Activated T-cell treated with anti-CD3 and anti-CD28 coated beads for 24 hours (primary cell): ENCODE data around the gene NFKBIZ.
A peak's percentile ranks its signal among the peaks of the same experiment; 100 is the strongest.

Source experiments
- DNase-seq: peaks from one replicate; pipeline ENCODE4 v3.0.0-alpha.2; 2020; ENCODE audit warnings: low read depth

Gene NFKBIZ

DNA sequence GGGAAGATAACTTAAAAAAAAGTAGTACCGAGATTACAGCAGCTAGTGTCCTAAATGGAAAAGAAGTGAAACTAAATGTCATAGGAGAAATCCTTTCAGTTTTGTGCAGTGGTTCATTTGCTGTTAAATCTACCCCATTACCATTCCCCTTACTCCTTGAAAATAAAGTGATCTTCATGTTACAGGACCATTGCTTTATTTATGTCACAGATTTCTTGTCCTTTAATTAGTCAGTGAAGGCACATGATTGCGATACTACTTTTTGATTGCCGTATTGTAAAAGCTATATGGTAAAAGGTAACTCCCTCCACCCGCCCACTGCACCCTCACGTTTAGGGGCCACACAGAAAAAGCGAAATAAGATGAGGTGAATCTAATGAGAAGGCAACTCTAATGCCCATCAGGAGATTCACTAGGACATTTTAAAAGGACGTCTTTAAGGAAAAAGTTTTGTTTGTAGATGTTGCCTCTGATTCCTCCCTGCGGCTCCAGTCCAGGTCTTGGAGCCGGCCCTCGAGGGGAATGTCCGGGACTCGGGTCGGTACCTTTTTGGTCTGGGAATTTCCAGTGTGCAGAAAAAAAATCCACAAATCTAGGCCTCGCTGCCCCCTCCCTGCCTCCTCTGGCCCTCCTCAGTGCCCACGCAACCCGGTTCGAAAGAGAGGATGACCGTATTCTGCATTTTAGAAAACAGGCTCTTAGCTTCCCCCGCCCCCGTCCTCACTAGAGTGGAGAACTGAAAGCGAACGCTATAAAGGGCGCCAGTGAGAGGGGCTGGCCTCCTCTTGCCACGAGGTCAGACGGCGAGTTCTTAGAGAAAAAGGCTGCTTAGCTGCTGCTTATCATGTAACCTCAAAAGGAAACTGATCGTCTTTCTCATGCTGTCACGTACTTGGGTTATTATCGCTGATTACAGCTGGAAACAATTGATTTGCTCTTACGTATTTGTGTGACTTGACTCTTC is 21.8 kb upstream of the NFKBIZ start:
- peak; percentile 81 for DNase-seq

DNA sequence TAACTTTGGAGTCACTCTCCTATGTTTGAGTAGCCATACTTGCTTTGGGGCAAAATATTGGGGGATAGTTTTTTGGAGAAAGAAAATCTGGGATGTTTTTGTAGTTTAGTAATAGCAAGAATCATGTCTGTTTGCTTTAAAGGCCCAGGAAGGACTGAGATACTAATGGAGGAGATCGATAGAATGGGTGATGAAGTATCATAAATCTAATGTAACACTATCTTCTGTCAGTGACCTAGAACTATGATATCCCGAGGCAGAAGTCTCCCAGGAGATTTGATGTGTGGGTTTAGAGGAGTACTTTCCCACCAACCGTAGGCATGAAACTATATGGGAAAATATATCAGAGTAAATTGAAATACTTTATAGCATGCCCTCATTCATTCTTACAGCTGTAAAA is 21.0 kb upstream of the NFKBIZ start:
- no peak for DNase-seq

DNA sequence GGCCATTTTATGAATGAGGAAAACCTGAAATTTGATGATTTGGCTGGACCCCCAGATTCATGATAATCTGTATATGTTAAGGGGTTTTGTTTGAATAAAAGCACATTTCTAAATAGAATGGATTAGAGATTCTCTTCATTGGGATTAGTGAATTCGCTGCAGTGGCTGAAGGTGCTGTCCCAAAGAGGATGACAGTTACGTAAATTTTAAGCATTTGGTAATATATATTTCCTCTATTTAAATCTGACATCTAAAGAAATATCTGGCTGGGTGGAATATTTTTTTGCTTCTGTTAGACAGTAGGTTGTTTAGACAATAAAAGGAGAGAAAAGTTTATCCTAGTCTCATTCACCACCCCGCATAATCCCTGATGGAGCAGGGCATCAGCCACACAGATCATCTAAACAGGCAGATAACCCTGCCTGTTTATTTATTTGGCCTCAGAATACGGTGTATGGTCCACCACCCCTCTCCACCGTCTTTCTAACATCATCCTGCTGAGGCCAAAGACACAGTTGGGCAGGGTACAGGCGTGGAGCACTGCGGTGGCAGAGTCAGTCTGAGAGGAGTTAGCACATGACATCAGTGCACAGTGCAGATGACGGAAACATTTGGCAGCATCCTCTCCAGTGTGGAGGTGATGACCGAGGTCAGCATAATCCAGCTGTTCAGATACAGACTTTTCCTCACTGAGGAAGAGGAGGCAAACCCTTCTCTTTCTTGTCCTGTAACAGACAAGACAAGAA is 20.4 kb upstream of the NFKBIZ start:
- peak; percentile 32 for DNase-seq

DNA sequence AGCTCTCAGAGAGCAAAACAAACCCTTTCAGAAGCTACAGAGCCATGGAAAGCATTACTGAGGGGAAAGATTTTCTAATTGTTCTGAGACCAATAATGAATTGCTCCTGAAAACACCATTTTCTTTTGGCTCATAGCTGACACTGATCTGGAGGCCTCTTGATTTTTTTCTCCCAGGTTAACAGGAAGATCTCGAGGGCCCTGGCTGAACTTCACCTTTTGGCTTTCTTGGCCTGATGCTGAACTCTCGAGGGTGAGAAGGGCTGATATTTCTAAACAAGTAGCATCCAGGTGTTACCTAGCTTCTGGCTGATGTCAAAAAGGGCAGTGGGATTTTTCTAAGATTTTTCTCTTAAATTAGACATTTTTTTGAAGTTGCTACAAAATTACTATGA is 19.9 kb upstream of the NFKBIZ start:
- DNase-seq, result no peak

DNA sequence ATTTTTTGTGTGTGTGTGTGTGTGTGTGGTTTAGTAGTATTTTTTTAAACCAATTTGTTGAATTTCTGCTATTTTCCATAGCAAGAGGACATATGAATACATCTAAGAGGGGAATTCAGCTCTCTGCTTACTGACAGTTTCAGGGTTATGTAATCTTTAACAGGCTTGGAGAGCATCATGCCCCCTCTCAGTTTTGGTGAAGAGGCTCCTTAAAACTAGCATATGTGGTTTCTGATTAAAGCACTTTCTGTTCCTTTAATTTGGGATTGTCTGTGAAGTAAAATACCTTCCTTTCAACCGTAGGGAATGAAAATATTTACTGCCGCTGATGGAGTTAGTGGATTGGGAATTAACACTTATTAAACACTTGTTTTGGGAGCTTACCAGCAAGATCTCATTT is 19.4 kb upstream of the NFKBIZ start:
- no peak for DNase-seq

DNA sequence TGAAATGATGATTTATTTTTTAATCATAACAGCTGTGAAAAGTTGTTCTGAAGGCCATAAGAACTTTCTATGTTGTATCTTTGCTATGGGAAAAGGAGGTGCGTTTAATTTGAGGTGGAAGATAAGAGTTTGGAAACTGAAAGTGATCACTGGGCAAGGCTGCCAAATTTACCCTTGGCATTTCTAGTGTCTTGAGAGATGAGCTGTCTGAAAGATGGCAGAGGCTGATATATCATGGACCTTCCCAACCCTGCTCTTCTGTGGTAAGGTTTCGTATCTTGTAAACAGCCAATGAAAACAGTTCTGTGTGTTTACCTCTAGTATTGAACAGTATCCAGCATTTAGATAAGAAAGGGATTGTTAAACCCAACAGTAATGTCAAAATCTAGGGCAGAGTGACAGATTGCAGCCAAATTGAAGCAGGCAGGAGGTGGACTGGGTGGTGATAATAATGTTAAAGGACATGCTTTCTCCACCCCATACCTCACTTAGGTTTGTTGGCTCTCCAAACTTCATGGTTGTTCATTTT is 15.8 kb upstream of the NFKBIZ start:
- DNase-seq, result no peak

DNA sequence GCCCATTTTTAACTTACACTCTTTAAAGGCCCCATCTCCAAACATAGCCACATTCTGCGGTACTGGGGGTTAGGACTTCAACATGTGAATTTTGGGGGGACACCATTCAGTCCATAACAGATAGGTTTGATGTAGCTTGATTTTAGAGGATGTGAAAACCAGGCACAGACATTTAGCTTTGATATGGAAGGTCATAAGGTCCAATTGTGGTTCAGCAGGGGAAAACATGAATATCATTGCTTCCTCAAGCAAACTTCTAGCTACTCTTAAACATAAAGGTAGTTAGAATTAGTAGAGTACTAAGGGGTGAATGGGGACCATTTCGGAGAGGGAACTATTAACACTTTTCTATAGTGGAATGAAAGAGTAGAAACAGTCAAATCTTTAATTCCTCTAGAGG is 13.6 kb upstream of the NFKBIZ start:
- DNase-seq, result no peak

DNA sequence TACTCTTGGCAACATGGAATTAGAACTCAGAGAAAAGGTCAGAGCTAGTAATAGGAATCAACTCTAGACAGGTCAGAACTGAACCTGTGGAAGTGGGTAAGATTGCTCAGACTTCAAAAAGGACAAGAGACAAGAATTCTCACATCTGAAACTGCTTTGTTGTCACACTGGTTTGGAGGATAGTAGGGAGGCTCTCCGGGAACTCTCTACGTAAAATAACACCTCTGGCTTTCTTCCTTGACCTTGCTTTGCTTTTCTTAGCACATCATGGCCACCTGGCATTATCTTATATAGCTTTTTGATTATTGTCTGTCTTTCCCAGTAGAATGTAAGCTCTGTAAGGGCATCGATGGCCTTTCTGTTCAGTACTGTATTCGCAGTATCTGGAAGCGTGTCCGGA is 13.2 kb upstream of the NFKBIZ start:
- DNase-seq, result no peak

DNA sequence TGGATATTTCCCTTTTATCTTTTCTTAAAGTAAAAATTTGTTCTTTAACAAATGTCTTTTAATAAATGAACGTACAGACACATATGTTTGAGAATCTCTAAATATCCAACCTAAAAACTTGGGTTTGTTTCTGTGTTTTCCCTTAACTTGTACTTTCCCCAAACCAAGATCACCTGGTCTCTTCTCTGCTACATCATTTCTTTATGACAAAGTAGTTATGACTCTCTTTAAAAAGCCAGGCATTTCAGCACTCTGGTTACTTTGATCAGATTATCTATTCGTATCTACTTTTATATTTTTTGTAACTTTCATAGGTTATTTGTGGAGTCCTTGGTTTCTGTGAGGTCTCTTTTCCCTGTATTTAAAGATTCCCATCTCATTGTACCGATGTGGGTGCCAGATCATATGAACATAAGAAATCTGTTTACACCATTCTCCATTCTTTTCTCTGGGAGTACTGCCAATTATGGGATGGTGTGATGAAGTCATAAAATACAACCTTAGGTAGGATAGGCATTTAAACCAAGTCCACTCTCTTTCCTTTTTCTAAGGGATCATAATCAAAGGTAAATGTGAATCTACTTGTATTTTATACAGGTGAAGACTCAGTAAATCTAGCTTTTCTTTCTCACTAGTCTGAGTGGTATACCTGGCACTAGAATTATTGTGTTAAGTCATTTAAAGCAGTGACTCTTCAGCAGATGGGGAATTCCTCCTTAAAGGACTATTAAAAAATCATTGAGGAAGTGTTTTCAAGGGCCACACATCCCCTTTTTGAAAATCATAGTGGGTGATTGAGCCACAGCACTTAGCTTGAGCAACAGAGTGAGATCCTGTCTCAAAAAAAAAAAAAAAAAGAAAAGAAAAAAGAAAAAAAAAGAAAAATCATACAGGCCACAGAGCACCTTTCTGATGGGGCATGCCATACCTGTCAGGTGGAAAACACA is 12.4 kb upstream of the NFKBIZ start:
- no peak for DNase-seq

DNA sequence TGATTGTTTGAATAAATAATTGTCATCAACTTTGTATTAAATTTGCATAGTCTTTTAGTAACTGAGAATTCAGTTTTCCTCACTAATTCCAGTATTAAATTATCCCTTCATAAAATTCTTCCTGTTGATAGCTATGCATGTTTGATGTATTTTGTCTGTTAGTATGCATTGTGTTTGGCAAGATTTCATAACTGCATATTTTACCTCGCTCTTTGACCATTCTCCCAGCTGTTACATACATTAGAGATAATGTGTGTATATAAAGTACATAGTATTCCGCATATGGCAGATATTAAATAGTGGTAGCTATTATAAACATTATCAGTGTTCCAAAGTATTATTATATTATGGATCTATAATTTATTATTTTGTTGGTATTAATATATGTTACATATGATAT is 10.6 kb upstream of the NFKBIZ start:
- no peak for DNase-seq

DNA sequence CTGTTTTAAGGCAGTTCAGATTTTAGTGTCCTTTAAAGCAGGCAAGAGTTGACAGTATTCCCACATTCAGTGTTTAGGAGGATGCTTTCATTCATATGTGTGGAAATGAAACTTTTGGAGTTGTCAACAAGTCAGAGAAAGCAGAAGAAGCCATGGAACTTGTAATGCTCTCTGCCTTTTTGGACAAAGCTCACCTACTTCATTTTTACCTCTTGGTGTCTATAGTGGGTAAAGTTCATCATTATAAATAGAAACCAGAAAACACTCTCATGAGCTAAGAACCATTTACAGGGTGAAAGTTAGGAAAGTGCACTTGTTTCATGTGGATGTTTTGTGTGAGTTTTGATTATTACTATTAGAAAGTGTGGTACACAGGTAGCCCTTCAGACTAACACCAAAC is 9.2 kb upstream of the NFKBIZ start:
- DNase-seq, result no peak

DNA sequence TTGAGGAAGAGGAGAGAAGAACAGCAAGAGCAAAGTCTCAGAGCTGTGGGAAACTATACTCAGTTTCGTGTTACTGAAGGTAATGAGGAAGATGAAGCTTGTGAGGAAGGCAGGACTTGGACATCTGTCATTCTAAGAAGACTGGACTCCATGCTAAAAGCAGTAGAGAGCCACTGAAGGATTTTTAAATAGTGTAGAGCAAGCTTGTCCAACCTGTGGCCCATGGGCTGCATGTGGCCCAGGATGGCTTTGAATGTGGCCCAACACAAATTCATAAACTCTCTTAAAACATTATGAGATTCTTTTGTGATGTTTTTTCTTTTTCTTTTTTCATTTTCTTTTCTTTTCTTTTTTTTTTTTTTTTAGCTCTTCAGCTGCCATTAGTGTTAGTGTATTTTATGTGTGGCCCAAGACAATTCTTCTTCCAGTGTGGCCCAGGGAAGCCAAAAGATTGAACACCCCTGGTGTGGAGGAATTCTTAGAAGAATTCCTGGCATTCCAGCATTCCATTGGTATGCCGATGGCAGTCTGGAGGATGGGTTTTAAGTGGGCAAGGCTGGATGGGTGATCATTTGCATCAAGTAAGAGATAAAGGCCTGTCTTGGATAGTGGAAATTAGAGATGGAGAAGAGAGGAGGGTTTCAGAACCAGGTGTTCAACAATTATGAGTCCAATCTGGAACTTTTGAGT is 6.9 kb upstream of the NFKBIZ start:
- no peak for DNase-seq

DNA sequence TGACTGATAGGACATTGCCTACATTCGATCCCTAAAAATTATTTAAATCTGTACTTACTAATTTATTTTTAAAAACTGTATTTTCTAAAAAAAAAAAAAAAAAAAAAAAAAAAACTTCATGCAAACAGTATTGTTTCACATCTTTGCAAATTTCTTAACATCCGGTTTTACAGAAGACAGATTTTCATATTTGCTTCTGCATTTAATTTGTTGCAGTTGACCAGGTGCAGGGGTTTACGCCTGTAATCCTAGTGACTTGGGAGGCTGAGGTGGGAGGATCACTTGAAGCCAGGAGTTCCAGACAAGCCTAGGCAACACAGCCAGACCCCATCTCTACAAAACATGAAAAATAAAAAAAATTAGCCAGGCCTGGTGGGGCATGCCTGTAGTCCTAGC is 6.4 kb upstream of the NFKBIZ start:
- no peak for DNase-seq

DNA sequence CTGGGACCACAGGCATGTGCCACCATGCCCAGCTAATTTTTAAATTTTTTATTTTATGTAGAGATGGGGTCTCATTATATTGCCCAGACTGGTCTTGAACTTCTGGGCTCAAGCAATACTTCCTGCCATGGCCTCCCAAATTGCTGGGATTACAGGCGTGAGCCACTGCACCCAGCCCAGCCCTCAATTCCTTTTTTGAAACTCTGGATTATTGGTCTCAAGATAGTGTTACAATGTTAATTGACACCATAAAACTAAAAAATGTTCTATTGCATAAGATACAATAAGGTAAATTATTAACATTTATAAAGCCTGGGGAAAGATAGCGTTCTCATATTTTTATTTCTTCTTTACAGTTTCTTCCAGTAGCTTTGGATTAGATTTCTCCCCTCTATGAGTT is 3.9 kb upstream of the NFKBIZ start:
- no peak for DNase-seq

DNA sequence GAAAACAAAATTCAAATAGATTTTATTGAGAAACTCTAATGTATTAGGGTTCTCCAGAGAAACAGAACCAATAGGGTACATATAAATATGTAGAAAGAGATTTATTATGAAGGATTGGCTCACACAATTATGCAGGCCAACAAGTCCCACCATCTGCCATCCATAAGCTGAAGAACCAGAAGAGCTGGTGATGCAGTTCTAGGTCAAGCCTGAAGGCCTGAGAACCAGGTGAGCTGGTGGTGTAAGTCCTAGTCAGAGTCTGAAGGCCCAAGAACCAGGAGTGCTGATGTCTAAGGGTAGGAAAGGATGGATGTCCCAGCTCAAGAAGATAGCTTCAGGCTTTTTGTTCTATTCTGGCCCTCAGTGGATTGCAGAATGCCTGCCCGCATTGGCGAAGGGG is 2.6 kb upstream of the NFKBIZ start:
- no peak for DNase-seq

DNA sequence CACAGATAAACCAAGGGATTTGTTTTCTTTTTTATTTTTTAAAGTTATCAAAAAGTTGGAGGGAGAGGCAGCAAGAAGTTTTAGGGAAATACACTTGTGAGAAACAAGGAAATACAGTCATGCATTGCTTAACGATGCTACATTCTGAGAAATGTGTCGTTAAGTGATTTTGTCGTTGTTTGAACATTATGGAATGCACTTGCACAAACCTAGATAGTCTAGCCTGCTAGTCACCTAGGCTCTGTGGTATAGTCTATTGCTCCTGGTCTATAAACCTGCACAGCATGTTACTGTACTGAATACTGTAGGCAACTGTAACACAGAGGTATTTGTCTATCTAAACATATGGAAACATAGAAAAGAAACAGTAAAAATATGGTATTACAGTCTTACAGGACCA is 2.0 kb upstream of the NFKBIZ start:
- DNase-seq, result no peak

DNA sequence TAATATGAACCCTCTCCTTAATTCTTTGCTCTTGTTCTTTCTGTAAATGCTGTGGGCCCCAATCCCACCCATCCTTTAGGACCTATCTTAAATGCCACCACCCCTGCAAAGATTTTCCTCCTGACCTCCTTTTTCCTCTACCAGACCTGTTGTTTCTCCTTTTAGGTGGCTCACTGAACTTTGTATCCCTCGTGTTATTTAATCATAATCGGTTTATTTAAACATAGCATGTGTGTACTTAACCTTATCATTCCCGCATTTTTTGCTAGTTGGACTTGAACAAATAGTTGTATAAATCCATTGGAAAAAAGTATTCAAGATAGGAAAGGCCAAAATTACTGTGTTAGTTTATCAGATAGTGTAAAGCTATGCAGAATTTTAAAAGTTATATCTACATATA is 988 bp upstream of the NFKBIZ start:
- DNase-seq, result no peak

DNA sequence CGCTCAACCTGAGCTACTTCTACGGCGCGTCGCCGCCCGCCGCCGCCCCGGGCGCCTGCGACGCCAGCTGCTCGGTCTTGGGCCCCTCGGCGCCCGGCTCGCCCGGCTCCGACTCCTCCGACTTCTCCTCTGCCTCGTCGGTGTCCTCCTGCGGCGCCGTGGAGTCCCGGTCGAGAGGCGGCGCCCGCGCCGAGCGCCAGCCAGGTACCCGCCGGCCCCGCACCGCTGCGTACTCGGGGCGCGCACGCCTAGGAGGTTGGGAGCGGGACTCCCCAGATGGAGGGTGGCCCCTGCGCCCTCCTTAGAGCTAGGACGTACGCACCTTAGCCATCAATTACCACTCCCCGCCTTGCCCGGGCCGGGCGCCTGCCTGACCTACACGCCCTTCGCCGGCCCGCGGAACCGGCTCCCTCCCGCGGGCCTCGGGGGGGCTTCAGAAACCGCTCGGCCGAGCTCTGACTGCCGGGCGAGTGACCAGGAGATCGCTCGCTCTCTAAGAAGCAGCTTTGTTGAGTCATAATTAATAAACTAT is 466 bp downstream of the NFKBIZ start:
- peak; percentile 33 for DNase-seq

DNA sequence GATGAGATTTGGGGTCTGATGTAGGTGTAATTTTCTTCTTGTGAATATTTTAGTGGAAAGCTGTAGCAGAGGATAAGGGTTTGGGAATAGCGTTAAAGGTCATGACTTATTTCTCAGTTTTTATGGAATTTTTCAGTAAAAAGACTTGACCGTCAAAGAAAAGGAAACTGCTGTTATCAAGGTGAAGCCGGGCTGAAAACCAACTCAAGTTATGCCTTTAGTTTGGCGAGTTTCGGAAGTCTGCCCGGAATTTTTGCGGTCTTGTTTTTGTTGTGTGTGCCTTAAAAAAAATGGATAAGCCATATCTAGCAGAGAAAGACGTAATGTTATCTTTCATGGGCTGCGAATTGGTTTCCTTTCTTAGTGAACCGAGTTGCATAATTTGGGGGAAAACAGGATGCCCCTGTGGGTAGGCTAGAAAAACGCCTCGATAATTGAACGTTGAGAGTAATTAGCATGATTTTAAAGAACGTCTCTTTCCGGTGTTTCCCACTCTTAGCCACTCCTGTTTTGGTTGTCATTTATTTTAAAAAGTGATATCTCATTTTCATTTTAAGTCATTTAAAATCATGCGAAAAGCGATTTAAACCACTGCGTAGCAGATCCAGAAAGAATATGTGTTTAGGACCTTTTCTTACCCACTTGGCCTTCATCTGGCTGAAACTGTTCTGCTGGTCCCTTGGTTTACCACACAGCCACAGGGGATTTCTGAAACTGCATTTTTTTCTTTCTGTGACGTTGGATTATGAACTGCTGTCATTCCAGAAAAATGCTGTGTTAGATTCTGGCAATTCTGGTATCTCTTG is 1.1 kb downstream of the NFKBIZ start:
- DNase-seq, result peak; percentile 45

DNA sequence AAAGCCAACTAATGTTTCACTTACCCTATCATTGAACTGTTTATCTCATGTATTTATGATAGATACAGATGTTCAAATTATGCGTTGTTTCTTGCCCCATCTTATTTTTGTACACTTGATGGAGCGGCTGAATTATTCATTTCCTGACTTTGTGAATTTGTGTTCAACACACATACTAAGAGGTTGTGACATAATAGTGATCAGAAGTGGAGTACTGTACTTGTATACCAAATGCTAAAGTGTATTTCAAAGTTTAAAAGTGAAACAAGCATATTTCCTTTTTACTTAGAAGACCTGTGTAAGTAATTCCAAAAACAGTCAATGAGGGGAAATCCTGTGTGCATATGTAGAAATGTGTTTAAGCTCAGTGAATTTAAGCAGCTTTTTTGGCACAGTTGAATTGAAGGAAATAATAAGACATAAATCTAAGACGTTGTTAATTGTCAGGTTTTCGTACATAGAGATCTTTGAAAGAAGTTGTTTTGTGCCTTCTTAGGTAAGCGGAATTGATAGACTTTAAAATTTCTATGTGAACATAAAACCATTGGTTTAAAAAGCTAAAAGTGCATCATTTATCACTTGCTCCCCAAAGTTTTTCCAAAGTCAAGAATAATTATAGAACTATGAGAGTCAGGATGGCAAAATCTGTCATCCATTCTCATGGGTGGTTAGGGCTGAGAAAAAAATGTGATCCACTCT is 1.9 kb downstream of the NFKBIZ start:
- DNase-seq, result no peak
